PC-9 (cell line): Measurements from ENCODE around the gene FALEC.

ENCODE experiments used
- CTCF ChIP-seq: fragments of 200-600 bp; sonication (generic); conservative IDR thresholded peaks from 2 replicates; pipeline ENCODE4 v1.6.1; 2017; ENCODE audit warnings: mixed run types, antibody characterized with exemption, mild to moderate bottlenecking, moderate library complexity
- EZH2 ChIP-seq: fragments of 200-600 bp; sonication (generic); IDR thresholded peaks from 2 replicates; pipeline ENCODE4 v1.8.0; 2017; ENCODE audit warnings: antibody characterized with exemption, low read depth

GRCh38 chr1:150561974-150562445 lies 46.5 kb downstream of the FALEC start:
- TF ChIP-seq CTCF (no peak), EZH2 (no peak)
